ENCODE data around the gene RTN4.

DNA sequence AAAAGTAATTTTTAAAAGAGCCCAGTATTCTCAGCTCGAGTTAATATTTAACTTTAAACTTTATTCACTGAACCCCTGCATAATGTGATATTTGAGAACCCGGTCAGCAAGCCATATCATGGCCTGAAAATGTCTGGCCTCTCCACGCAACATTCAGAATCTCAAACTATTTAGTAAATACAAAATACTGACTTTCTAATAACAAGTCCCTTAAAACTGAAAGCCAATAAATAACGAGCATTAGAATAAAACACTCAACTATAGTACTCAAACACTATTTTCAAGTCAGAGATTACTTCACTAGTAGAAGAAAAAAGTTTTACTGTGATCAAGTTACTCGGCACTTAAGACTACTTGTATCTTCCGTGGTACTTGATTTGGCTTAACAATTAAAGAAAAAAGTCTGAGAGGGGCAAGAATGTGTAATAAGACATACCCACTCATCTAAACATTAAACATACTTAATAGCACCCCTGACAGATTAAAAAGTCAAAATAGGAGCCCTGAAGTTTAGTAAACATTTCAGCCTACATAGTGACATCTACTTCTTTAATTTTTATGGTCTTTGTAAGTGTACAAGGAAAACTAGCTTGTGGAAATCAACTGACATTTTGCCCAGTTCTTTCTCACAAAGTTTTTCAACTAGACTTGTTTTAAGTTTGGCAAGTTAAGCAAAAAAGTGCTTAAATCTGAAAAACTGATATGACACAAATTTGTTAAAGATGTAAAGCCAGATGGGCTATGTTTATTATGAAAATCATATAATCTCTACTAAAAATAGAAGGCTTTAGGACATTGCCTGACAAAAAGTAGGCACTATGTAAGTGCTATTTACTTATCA is 38.2 kb downstream of the RTN4 start:
- TF ChIP-seq POLR2A (IDR thresholded peaks at IDR 0.05) = no peak
- TF ChIP-seq, protein P1, sequence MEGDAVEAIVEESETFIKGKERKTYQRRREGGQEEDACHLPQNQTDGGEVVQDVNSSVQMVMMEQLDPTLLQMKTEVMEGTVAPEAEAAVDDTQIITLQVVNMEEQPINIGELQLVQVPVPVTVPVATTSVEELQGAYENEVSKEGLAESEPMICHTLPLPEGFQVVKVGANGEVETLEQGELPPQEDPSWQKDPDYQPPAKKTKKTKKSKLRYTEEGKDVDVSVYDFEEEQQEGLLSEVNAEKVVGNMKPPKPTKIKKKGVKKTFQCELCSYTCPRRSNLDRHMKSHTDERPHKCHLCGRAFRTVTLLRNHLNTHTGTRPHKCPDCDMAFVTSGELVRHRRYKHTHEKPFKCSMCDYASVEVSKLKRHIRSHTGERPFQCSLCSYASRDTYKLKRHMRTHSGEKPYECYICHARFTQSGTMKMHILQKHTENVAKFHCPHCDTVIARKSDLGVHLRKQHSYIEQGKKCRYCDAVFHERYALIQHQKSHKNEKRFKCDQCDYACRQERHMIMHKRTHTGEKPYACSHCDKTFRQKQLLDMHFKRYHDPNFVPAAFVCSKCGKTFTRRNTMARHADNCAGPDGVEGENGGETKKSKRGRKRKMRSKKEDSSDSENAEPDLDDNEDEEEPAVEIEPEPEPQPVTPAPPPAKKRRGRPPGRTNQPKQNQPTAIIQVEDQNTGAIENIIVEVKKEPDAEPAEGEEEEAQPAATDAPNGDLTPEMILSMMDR (IDR thresholded peaks at IDR 0.05) = no peak
